Ishikawa (cell line): ENCODE measurements around the gene FRAS1.

Experiments used
- CEBPB ChIP-seq: IDR thresholded peaks from 2 replicates; pipeline ENCODE4 v1.6.1; 2012
- CREB1 ChIP-seq: IDR thresholded peaks from 2 replicates; pipeline ENCODE4 v1.6.1; 2012; ENCODE audit warnings: low read depth
- EGR1 ChIP-seq: IDR thresholded peaks from 2 replicates; pipeline ENCODE4 v1.6.1; 2012
- EP300 ChIP-seq: IDR thresholded peaks from 2 replicates; pipeline ENCODE4 v1.6.1; 2012; ENCODE audit warnings: borderline replicate concordance
- FOXM1 ChIP-seq: IDR thresholded peaks from 2 replicates; pipeline ENCODE4 v1.6.1; 2012; ENCODE audit warnings: low read depth, borderline replicate concordance
- NFIC ChIP-seq: IDR thresholded peaks from 2 replicates; pipeline ENCODE4 v1.6.1; 2012
- RAD21 ChIP-seq: IDR thresholded peaks from 2 replicates; pipeline ENCODE4 v1.6.1; 2012; ENCODE audit warnings: low read depth
- TAF1 ChIP-seq: IDR thresholded peaks from 2 replicates; pipeline ENCODE4 v1.6.1; 2012; ENCODE audit warnings: low read depth, mild to moderate bottlenecking
- TCF12 ChIP-seq: IDR thresholded peaks from 2 replicates; pipeline ENCODE4 v1.6.1; 2012; ENCODE audit warnings: low read depth
- TEAD4 ChIP-seq: IDR thresholded peaks from 2 replicates; pipeline ENCODE4 v1.6.1; 2012
- YY1 ChIP-seq: IDR thresholded peaks from 2 replicates; pipeline ENCODE4 v1.6.1; 2012; ENCODE audit warnings: low read depth
- ZBTB7A ChIP-seq: IDR thresholded peaks from 2 replicates; pipeline ENCODE4 v1.6.1; 2012; ENCODE audit warnings: low read depth
- TF ChIP-seq, protein P1 (sequence below): IDR thresholded peaks from 2 replicates; pipeline ENCODE4 v1.6.1; 2012
- TF ChIP-seq, protein P2 (sequence below): IDR thresholded peaks from 2 replicates; pipeline ENCODE4 v1.6.1; 2012; ENCODE audit warnings: low read depth, mild to moderate bottlenecking
- TF ChIP-seq, protein P3 (sequence below): IDR thresholded peaks from 2 replicates; pipeline ENCODE4 v1.6.1; 2012

The FRAS1 gene

DNA sequence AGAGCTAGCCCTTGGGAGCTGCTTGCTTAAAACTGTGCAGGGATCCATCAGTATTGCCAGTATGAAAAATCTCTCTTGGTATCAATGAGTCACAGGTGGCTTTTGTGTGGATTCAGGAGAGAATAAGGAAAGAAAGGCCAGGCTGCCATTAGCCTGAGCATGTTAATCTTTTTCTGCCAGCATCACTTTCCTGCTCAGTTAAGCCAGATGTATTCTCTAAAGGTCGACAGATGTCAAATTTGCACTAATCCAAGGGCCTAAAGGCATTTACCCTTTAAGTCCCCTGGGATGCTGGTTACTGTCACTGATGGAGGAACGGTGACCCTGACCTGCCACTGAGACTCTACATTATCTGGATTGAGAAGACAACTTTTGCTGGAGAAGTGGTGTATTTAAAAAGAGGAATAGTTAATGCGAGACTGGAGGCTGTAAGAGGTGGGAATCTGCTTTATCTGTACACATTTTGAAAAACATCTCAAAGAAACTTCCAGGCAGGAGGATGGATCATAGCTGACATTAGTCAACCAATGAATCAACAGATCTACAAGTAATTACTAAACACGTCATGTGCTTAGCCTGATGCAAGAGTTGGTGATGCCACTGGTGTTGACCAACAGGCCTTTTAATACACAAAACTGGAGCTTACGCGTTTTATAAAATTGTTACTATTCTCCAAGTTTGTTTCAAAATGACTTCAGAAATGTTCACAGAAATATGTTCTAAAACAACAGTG, 253.1 kb downstream of the FRAS1 start:
- TF ChIP-seq FOXM1 (no peak), RAD21 (no peak), EP300 (no peak), YY1 (no peak), CREB1 (no peak), TAF1 (no peak), NFIC (no peak), TEAD4 (no peak), EGR1 (no peak), TCF12 (no peak), CEBPB (no peak), ZBTB7A (no peak)
- TF ChIP-seq, protein P1, sequence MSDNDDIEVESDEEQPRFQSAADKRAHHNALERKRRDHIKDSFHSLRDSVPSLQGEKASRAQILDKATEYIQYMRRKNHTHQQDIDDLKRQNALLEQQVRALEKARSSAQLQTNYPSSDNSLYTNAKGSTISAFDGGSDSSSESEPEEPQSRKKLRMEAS, result no peak
- TF ChIP-seq, protein P2, sequence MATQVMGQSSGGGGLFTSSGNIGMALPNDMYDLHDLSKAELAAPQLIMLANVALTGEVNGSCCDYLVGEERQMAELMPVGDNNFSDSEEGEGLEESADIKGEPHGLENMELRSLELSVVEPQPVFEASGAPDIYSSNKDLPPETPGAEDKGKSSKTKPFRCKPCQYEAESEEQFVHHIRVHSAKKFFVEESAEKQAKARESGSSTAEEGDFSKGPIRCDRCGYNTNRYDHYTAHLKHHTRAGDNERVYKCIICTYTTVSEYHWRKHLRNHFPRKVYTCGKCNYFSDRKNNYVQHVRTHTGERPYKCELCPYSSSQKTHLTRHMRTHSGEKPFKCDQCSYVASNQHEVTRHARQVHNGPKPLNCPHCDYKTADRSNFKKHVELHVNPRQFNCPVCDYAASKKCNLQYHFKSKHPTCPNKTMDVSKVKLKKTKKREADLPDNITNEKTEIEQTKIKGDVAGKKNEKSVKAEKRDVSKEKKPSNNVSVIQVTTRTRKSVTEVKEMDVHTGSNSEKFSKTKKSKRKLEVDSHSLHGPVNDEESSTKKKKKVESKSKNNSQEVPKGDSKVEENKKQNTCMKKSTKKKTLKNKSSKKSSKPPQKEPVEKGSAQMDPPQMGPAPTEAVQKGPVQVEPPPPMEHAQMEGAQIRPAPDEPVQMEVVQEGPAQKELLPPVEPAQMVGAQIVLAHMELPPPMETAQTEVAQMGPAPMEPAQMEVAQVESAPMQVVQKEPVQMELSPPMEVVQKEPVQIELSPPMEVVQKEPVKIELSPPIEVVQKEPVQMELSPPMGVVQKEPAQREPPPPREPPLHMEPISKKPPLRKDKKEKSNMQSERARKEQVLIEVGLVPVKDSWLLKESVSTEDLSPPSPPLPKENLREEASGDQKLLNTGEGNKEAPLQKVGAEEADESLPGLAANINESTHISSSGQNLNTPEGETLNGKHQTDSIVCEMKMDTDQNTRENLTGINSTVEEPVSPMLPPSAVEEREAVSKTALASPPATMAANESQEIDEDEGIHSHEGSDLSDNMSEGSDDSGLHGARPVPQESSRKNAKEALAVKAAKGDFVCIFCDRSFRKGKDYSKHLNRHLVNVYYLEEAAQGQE, result no peak
- TF ChIP-seq, protein P3, sequence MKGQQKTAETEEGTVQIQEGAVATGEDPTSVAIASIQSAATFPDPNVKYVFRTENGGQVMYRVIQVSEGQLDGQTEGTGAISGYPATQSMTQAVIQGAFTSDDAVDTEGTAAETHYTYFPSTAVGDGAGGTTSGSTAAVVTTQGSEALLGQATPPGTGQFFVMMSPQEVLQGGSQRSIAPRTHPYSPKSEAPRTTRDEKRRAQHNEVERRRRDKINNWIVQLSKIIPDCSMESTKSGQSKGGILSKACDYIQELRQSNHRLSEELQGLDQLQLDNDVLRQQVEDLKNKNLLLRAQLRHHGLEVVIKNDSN, result no peak

DNA sequence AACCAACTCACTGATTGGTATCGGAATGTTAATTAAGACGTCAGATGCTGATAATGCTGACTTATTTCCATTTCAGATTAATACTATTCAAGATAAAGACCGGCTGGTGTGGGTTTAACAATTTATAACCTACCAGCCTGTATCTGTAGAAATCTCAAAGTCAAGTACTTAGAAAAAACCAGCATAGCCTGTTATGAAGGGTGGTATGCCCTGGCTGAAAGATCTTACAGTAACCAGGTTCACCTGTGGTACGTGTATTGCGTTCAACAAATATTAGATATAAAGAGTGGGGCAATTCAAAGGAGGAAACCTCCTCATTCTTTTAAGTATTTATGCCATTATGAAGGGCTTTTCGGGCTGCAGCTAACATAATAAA, 253.6 kb downstream of the FRAS1 start:
- no peak for TF ChIP-seq YY1
- TF ChIP-seq EGR1, result no peak
- no peak for TF ChIP-seq TCF12
- no peak for TF ChIP-seq NFIC
- no peak for TF ChIP-seq TAF1
- no peak for TF ChIP-seq ZBTB7A
- TF ChIP-seq TEAD4, result no peak
- no peak for TF ChIP-seq FOXM1
- no peak for TF ChIP-seq CREB1
- TF ChIP-seq, protein P1, result no peak
- TF ChIP-seq CEBPB, result no peak
- TF ChIP-seq RAD21, result no peak
- no peak for TF ChIP-seq EP300
- TF ChIP-seq, protein P2, result no peak
- TF ChIP-seq, protein P3, result no peak

DNA sequence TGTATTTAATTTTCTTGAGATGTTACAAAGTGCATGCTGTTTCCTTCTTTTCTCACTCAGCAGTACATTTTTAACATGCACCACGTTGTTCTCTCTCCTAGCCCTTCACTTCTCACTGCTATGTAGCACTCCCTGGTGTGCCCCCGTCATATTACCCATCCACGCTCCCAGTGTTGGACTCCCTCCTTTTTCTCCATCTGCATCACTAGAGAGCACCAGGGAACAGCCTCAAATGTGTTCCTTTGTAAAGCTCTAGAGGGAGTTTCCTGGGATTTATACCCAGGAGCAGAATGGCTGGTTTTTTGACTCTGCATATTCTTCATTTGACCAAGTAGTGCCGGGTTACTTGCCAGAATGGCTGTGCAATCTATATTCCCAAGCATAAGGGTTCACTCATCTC, 254.2 kb downstream of the FRAS1 start:
- TF ChIP-seq, protein P3, result no peak
- TF ChIP-seq, protein P2, result no peak
- TF ChIP-seq FOXM1 (no peak), TAF1 (no peak), TEAD4 (no peak), YY1 (no peak), EP300 (no peak), TCF12 (no peak), CREB1 (no peak), EGR1 (no peak)
